Measurements from ENCODE around the gene COX6A1. TPM values are rescaled to one million over a fixed set of nuclear protein-coding genes. Genes with fewer than 3 reads are reported as not detected.

Gene COX6A1
- total and polyA plus RNA-seq, 2 experiments from 2014 or later: 422 to 1,484 TPM

GRCh38 chr12:120453977-120454376 is 16.1 kb downstream of the COX6A1 start:
- TF ChIP-seq STAT1 (IDR thresholded peaks at IDR 0.05; ENCODE audit: unreplicated experiment): no peak
- TF ChIP-seq JUNB (IDR thresholded peaks at IDR 0.05; ENCODE audit: unreplicated experiment): no peak
- no peak for TF ChIP-seq EZH2 (IDR thresholded peaks at IDR 0.05; ENCODE audit: low read depth, unreplicated experiment)
- no peak for TF ChIP-seq ZNF462 (CRISPR knock-in tag; IDR thresholded peaks at IDR 0.05)
- peak; percentile 66 to 88 for TF ChIP-seq CTCF (conservative IDR thresholded peaks at IDR 0.05; ENCODE audit: low read depth in 2 of 2)
- TF ChIP-seq ZNF114 (CRISPR knock-in tag; IDR thresholded peaks at IDR 0.05): no peak
- no peaks in the 10 kb centered on the region for H3K27me3 ChIP-seq (ENCODE audit: insufficient read depth)
- Mint-ChIP-seq H3K4me3 (no peak overlapping the region), H3K4me1 (no peaks in the 10 kb centered on the region), H3K9me3 (no peaks in the 10 kb centered on the region), H3K27ac (no peak overlapping the region), H3K27me3 (ENCODE audit: insufficient read depth, low read depth, poor library complexity) (peaks cover 4% of the 10 kb centered on the region), H3K36me3 (ENCODE audit: low read depth) (peaks cover 66% of the 10 kb centered on the region; the same call in 2 of the 3 replicates)
- peak; percentile 79 for ATAC-seq
- no peak overlapping the region for H3K4me2 ChIP-seq
- H2AFZ ChIP-seq: no peak overlapping the region
- H3K4me1 ChIP-seq (ENCODE audit: insufficient read depth): no peaks in the 10 kb centered on the region
- H3K79me2 ChIP-seq (replicated peaks; ENCODE audit: insufficient read depth): peaks cover 22% of the 10 kb centered on the region
- H3F3A ChIP-seq (replicated peaks; ENCODE audit: low read depth): peaks cover 8% of the 10 kb centered on the region
- peaks cover 37% of the 10 kb centered on the region for H3K36me3 ChIP-seq (ENCODE audit: insufficient read depth)
- H4K20me1 ChIP-seq (replicated peaks; ENCODE audit: insufficient read depth): peaks cover 48% of the 10 kb centered on the region
- H3K27ac ChIP-seq (ENCODE audit: low read depth): no peak overlapping the region
- H3K4me3 ChIP-seq: no peak overlapping the region
- H3K9me2 ChIP-seq (ENCODE audit: insufficient read depth): no peaks in the 10 kb centered on the region
- DNase-seq (ENCODE audit: low spot score): peak; percentile 70
